Activated naive CD8-positive, alpha-beta T cell treated with anti-CD3 and anti-CD28 coated beads for 36 hours (primary cell): ENCODE measurements around the gene CST8. TPM values are rescaled to one million over a fixed set of nuclear protein-coding genes. Genes with fewer than 3 reads are reported as not detected.

ENCODE experiments used
- DNase-seq: peaks from one replicate; pipeline ENCODE4 v3.0.0; 2021
- H3K27ac Mint-ChIP-seq: one replicate; pipeline ENCODE4 v1.8.0; 2022; ENCODE audit warnings: mild to moderate bottlenecking, moderate library complexity, mixed read lengths
- H3K27me3 Mint-ChIP-seq: one replicate; pipeline ENCODE4 v1.8.0; 2022; ENCODE audit warnings: mild to moderate bottlenecking, mixed read lengths
- H3K36me3 Mint-ChIP-seq: one replicate; pipeline ENCODE4 v1.8.0; 2021; ENCODE audit warnings: mild to moderate bottlenecking, mixed read lengths
- H3K4me1 Mint-ChIP-seq: one replicate; pipeline ENCODE4 v1.8.0; 2021; ENCODE audit warnings: mixed read lengths
- H3K4me3 Mint-ChIP-seq: one replicate; pipeline ENCODE4 v1.8.0; 2022; ENCODE audit warnings: mild to moderate bottlenecking, moderate library complexity, mixed read lengths
- H3K9me3 Mint-ChIP-seq: one replicate; pipeline ENCODE4 v1.8.0; 2022; ENCODE audit warnings: mixed read lengths
- total RNA-seq, 2 experiments: library from RNA; stranded (reverse); gene quantifications; one replicate each; pipeline ENCODE4 v1.2.3, GENCODE V29; 2021

CST8 gene
- total RNA-seq, 2 experiments from 2014 or later, result not detected

- peak; percentile 30 for DNase-seq
- Mint-ChIP-seq H3K4me3 (no peak overlapping the region), H3K9me3 (peaks cover 14% of the 10 kb centered on the region), H3K27me3 (peaks cover 9% of the 10 kb centered on the region), H3K36me3 (peaks cover 2% of the 10 kb centered on the region), H3K4me1 (peaks cover 6% of the 10 kb centered on the region), H3K27ac (no peak overlapping the region)
Measured at GRCh38 chr20:23497536-23497935, 6.6 kb downstream of the CST8 start.

- Mint-ChIP-seq H3K27me3 (peaks cover 12% of the 10 kb centered on the region), H3K4me3 (no peak overlapping the region), H3K27ac (no peak overlapping the region), H3K36me3 (peaks cover 2% of the 10 kb centered on the region), H3K9me3 (peaks cover 4% of the 10 kb centered on the region), H3K4me1 (peaks cover 6% of the 10 kb centered on the region)
- DNase-seq, result no peak
Measured at GRCh38 chr20:23501926-23502325, 11.0 kb downstream of the CST8 start.

GRCh38 chr20:23503649-23504048 is 12.7 kb downstream of the CST8 start:
- H3K27me3 Mint-ChIP-seq, result peaks cover 8% of the 10 kb centered on the region

GRCh38 chr20:23507346-23507745 is 16.4 kb downstream of the CST8 start:
- no peak for DNase-seq
- Mint-ChIP-seq H3K4me1 (no peaks in the 10 kb centered on the region), H3K36me3 (no peaks in the 10 kb centered on the region), H3K27me3 (peaks cover 3% of the 10 kb centered on the region), H3K9me3 (no peaks in the 10 kb centered on the region), H3K27ac (no peak overlapping the region), H3K4me3 (no peak overlapping the region)

More at GRCh38 chr20:23503649-23504048, 12.7 kb downstream of the CST8 start:
- H3K9me3 Mint-ChIP-seq, result peaks cover 1% of the 10 kb centered on the region
- no peak overlapping the region for H3K4me3 Mint-ChIP-seq
- H3K36me3 Mint-ChIP-seq, result no peaks in the 10 kb centered on the region
- no peaks in the 10 kb centered on the region for H3K4me1 Mint-ChIP-seq
- H3K27ac Mint-ChIP-seq, result no peak overlapping the region
- DNase-seq, result no peak

GRCh38 chr20:23508449-23509229 is 17.7 kb downstream of the CST8 start:
- Mint-ChIP-seq H3K4me3 (no peak overlapping the region), H3K27me3 (peaks cover 3% of the 10 kb centered on the region), H3K27ac (no peak overlapping the region), H3K4me1 (no peaks in the 10 kb centered on the region), H3K9me3 (no peaks in the 10 kb centered on the region), H3K36me3 (no peaks in the 10 kb centered on the region)
- no peak for DNase-seq

GRCh38 chr20:23509247-23509913 is 18.5 kb downstream of the CST8 start:
- H3K27me3 Mint-ChIP-seq, result peaks cover 3% of the 10 kb centered on the region
- no peak overlapping the region for H3K27ac Mint-ChIP-seq
- H3K4me3 Mint-ChIP-seq, result no peak overlapping the region
- DNase-seq, result no peak
- no peaks in the 10 kb centered on the region for H3K36me3 Mint-ChIP-seq
- no peaks in the 10 kb centered on the region for H3K4me1 Mint-ChIP-seq
- H3K9me3 Mint-ChIP-seq, result no peaks in the 10 kb centered on the region

- Mint-ChIP-seq H3K27me3 (peaks cover 3% of the 10 kb centered on the region), H3K36me3 (no peaks in the 10 kb centered on the region), H3K4me1 (no peaks in the 10 kb centered on the region), H3K9me3 (no peaks in the 10 kb centered on the region), H3K27ac (no peak overlapping the region), H3K4me3 (no peak overlapping the region)
- DNase-seq, result no peak
Measured at GRCh38 chr20:23510000-23510590, 19.2 kb downstream of the CST8 start.

GRCh38 chr20:23513164-23513563 is 22.2 kb downstream of the CST8 start:
- Mint-ChIP-seq H3K9me3 (no peaks in the 10 kb centered on the region), H3K36me3 (no peaks in the 10 kb centered on the region), H3K4me1 (no peaks in the 10 kb centered on the region), H3K27me3 (no peaks in the 10 kb centered on the region), H3K27ac (no peak overlapping the region), H3K4me3 (no peak overlapping the region)
- DNase-seq, result no peak

GRCh38 chr20:23514848-23515247 is 23.9 kb downstream of the CST8 start:
- DNase-seq, result no peak
- Mint-ChIP-seq H3K4me3 (no peak overlapping the region), H3K9me3 (no peaks in the 10 kb centered on the region), H3K36me3 (no peaks in the 10 kb centered on the region), H3K27ac (no peak overlapping the region), H3K4me1 (no peaks in the 10 kb centered on the region), H3K27me3 (no peaks in the 10 kb centered on the region)

- Mint-ChIP-seq H3K27ac (no peak overlapping the region), H3K36me3 (no peaks in the 10 kb centered on the region), H3K4me1 (no peaks in the 10 kb centered on the region), H3K27me3 (no peaks in the 10 kb centered on the region), H3K4me3 (no peak overlapping the region), H3K9me3 (no peaks in the 10 kb centered on the region)
- DNase-seq, result no peak
Measured at GRCh38 chr20:23515250-23515939, 24.5 kb downstream of the CST8 start.

GRCh38 chr20:23517719-23518118 is 26.8 kb downstream of the CST8 start:
- Mint-ChIP-seq H3K9me3 (no peaks in the 10 kb centered on the region), H3K4me3 (no peak overlapping the region), H3K36me3 (no peaks in the 10 kb centered on the region), H3K27me3 (no peaks in the 10 kb centered on the region), H3K4me1 (no peaks in the 10 kb centered on the region), H3K27ac (no peak overlapping the region)
- no peak for DNase-seq

GRCh38 chr20:23519556-23519955 is 28.6 kb downstream of the CST8 start:
- Mint-ChIP-seq H3K27me3 (peaks cover 3% of the 10 kb centered on the region), H3K27ac (no peak overlapping the region), H3K4me1 (no peaks in the 10 kb centered on the region), H3K4me3 (no peak overlapping the region), H3K36me3 (no peaks in the 10 kb centered on the region), H3K9me3 (no peaks in the 10 kb centered on the region)
- no peak for DNase-seq

- no peak for DNase-seq
- no peaks in the 10 kb centered on the region for H3K36me3 Mint-ChIP-seq
- H3K4me1 Mint-ChIP-seq, result no peaks in the 10 kb centered on the region
- H3K27ac Mint-ChIP-seq, result no peak overlapping the region
- no peaks in the 10 kb centered on the region for H3K9me3 Mint-ChIP-seq
- H3K4me3 Mint-ChIP-seq, result no peak overlapping the region
- peaks cover 3% of the 10 kb centered on the region for H3K27me3 Mint-ChIP-seq
Measured at GRCh38 chr20:23520185-23520584, 29.3 kb downstream of the CST8 start.

GRCh38 chr20:23524146-23524545 is 33.2 kb downstream of the CST8 start:
- Mint-ChIP-seq H3K4me3 (no peak overlapping the region), H3K27me3 (peaks cover 3% of the 10 kb centered on the region)

GRCh38 chr20:23526850-23527249 is 35.9 kb downstream of the CST8 start:
- Mint-ChIP-seq H3K27ac (no peak overlapping the region), H3K4me3 (no peak overlapping the region), H3K27me3 (peaks cover 3% of the 10 kb centered on the region), H3K4me1 (no peaks in the 10 kb centered on the region), H3K36me3 (no peaks in the 10 kb centered on the region), H3K9me3 (peaks cover 21% of the 10 kb centered on the region)
- no peak for DNase-seq

More at GRCh38 chr20:23524146-23524545, 33.2 kb downstream of the CST8 start:
- no peak for DNase-seq
- no peaks in the 10 kb centered on the region for H3K36me3 Mint-ChIP-seq
- no peaks in the 10 kb centered on the region for H3K4me1 Mint-ChIP-seq
- no peak overlapping the region for H3K27ac Mint-ChIP-seq
- peaks cover 12% of the 10 kb centered on the region for H3K9me3 Mint-ChIP-seq
